AG04449 (cell line): ENCODE measurements around the gene RAP2C.

ENCODE experiments used
- CTCF ChIA-PET: fragments of 350-600 bp; formaldehyde crosslinking; extraction: SDS; loops from one replicate; lab custom pipeline; 2021; ENCODE audit warnings: antibody characterized with exemption; lab: Yijun Ruan, JAX
- POLR2A ChIA-PET: fragments of 400-600, 350-600 bp; formaldehyde crosslinking; extraction: SDS; loops from one replicate; lab custom pipeline; 2020; ENCODE audit warnings: antibody characterized with exemption, inconsistent platforms; lab: Yijun Ruan, JAX
- DNase-seq: peaks from one replicate; pipeline ENCODE4 v3.0.0-alpha.2; 2010; ENCODE audit warnings: low read depth, low spot score
- H3K4me3 ChIP-seq: 2 replicates; pipeline ENCODE4 v1.5.1; 2011; ENCODE audit warnings: low read depth, mild to moderate bottlenecking, control low read depth, low read length
- TF ChIP-seq, protein P1 (sequence below): IDR thresholded peaks from one replicate; pipeline ENCODE4 v1.5.1; 2011; ENCODE audit warnings: mild to moderate bottlenecking, moderate library complexity, low read length, control low read depth, inconsistent platforms; ENCODE audit not compliant: insufficient read depth; ENCODE audit errors: missing control alignments

RAP2C gene

DNA sequence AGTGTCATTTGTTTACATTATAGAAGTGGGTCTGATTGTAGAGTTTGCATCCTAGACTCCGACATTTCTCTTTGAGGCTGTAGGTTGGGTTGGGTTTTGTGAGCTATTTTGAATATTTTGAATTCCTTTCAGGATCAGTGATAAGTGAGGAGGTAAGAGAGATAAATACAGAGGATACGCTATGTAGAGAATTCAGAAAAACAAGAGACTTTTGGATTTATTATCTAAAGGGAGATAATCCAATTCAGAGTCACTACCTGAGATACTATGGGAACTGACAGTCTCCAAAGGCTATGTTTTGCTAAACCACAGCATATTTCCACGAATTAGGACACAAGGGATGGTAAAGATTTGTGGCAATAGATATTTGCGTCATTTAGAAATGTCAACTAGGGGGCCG, 16.9 kb upstream of the RAP2C start:
- H3K4me3 ChIP-seq = no peak overlapping the region
- TF ChIP-seq, protein P1, sequence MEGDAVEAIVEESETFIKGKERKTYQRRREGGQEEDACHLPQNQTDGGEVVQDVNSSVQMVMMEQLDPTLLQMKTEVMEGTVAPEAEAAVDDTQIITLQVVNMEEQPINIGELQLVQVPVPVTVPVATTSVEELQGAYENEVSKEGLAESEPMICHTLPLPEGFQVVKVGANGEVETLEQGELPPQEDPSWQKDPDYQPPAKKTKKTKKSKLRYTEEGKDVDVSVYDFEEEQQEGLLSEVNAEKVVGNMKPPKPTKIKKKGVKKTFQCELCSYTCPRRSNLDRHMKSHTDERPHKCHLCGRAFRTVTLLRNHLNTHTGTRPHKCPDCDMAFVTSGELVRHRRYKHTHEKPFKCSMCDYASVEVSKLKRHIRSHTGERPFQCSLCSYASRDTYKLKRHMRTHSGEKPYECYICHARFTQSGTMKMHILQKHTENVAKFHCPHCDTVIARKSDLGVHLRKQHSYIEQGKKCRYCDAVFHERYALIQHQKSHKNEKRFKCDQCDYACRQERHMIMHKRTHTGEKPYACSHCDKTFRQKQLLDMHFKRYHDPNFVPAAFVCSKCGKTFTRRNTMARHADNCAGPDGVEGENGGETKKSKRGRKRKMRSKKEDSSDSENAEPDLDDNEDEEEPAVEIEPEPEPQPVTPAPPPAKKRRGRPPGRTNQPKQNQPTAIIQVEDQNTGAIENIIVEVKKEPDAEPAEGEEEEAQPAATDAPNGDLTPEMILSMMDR = no peak
- DNase-seq = no peak
- ChIA-PET POLR2A (no interaction called here), CTCF (no interaction called here)

DNA sequence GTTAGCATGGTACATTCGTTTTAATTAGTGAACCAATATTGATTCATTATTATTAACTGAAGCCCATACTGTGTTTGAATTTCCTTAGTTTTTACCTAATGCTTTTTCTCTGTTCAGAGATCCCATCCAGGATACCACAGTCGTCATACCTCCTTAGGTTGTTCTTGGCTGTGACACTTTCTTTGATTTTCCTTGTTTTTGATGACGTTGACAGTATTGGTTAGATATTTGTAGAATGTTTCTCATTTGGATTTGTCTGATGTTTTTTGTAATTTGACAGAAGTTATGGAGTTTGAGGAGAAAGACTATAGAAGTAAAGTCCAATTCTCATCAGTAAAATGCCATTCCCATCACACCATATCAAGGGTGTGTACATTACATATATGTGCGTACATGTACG, 16.2 kb upstream of the RAP2C start:
- DNase-seq = no peak
- POLR2A ChIA-PET = no interaction called here
- TF ChIP-seq, protein P1 = no peak
- CTCF ChIA-PET = no interaction called here
- no peak overlapping the region for H3K4me3 ChIP-seq

DNA sequence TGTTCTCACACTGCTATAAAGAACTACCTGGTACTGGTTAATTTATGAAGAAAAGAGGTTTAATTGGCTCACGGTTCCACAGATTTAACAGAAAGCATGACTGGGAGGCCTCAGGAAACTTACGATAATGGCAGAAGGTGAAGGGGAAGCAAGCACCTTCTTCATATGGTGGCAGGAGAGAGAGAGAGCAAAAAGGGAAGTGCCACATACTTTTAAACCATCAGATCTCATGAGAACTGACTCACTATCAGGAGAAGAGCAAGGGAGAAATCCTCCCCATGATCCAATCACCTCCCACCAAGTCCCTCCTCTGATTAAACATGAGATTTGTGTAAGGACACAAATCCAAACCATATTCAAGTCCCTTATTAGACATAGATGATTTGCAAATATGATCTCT, 12.3 kb upstream of the RAP2C start:
- TF ChIP-seq, protein P1 = no peak
- POLR2A ChIA-PET = no interaction called here
- no peak overlapping the region for H3K4me3 ChIP-seq
- CTCF ChIA-PET = no interaction called here
- DNase-seq = no peak

DNA sequence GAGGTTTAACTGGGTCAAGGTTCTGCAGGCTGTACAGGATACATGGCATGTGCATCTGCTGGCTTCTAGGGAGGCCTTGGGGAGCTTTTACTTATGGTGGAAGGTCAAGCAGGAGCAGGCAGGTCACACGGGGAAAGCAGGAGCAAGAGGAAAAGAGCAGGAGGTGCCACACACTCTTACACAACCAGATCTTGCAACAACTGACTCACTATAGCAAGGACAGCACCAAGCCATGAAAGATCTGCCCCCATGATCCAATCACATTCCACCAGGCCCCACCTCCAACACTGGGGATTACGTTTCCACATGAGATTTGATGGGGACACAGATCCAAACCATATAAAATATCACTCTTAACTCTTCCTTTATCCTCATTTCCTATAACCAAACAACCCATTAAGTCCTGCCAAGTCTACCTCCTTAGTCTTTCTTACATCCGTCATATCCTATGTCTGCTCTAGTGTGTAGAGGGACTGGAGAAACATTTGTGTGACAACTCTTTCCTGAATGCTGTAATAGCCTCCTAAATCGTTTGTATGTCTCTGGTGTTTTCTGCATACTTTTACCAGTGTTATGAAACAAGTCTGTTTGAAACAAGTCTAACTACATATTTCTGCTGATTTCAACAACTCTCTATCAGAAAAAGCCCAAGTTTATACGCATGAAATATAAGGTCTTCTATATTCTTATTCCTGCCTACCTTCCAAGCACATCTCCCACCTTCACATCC, 8.3 kb upstream of the RAP2C start:
- CTCF ChIA-PET = interaction anchor here (1.9 to 2.1 kb wide), 2 partner anchors 387 to 404 kb away, joined by 18 to 50 read pairs; no protein-coding TSS in a partner anchor
- no peak overlapping the region for H3K4me3 ChIP-seq
- no peak for DNase-seq
- TF ChIP-seq, protein P1 = no peak
- POLR2A ChIA-PET = no interaction called here

DNA sequence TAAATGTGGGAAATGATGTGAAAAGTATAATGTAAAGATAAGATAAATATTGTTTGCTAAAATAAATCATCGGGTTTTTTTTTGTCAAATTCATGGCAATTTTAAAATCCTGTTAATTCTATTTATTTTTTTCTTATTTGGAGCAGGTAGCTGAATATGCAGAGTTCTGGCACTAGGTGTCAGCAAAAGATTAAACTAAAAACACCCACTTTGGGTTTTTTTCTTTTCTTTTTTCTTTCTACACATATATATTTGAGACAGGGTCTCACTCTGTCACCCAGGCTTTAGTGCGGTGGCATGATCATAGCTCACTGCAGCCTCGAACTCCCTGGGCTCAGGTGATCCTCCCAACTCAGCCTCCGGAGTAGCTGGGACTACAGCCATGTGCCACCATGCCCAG, 6.9 kb upstream of the RAP2C start:
- TF ChIP-seq, protein P1 = no peak
- DNase-seq = no peak
- POLR2A ChIA-PET = no interaction called here
- CTCF ChIA-PET = interaction anchor here (0.8 to 2.1 kb wide), 5 partner anchors 134 to 410 kb away, joined by 3 to 50 read pairs (median 3); no protein-coding TSS in a partner anchor
- no peak overlapping the region for H3K4me3 ChIP-seq

DNA sequence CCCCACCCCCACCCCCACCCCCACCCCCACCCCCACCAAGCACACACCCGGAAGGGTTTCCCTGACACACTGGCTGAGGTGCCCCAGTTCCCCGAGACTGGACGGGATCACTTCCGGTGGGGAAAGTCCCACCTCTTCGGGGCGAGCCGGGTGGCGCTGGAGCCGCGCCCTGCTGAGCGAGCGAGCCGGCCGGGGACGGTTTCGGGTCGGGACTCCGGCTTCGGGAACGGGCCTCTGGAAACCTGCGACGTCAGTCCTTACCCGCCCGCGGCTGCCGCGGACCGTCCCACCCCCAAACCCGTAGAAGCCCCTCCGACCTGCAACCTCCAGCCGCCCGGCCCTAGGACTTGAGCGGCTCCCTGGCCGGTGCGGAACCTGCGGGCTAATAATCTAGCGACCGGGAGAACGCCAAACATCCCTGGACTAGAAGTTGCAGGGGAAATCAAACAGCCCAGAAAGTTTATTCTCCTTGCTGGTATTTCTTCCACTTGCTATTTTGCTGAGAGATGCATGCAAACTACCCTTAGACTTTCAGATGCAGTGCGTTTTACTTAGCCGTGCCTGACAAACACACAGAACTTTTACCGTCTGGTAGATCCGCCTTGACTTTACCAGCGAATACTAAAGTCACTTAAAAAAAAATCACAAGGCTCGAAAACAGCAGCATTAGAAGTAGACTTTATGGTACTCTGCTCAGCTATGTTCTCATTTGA, 991 bp downstream of the RAP2C start:
- DNase-seq = no peak
- CTCF ChIA-PET = interaction anchor here (0.9 to 4.9 kb wide), 7 partner anchors 10 to 396 kb away, joined by 3 to 71 read pairs (median 7); no protein-coding TSS in a partner anchor
- peak overlapping the region; percentile 66 for H3K4me3 ChIP-seq
- POLR2A ChIA-PET = no interaction called here
- TF ChIP-seq, protein P1 = no peak
